Stimulated activated naive CD8-positive, alpha-beta T cell treated with anti-CD3 and anti-CD28 coated beads, Interleukin-15, Interleukin-2, amounts not matched to agents 100 U/mL and 50 U/mL, for 24 hours (primary cell): ENCODE results near the gene MCM9.

Source experiments
- ATAC-seq: fragments of 150-1000 bp; cut with Tn5 transposase; one replicate; pipeline ENCODE4 v1.10.0; 2021
- DNase-seq: peaks from one replicate; pipeline ENCODE4 v3.0.0; 2021

MCM9 gene

GRCh38 chr6:118791499-118791898 is 143.5 kb downstream of the MCM9 start:
- ATAC-seq (peak; percentile 52), DNase-seq (no peak)

GRCh38 chr6:118789954-118790353 is 145.0 kb downstream of the MCM9 start:
- ATAC-seq, result no peak
- DNase-seq, result no peak

- DNase-seq (no peak), ATAC-seq (no peak)
These were observed 145.5 kb downstream of the MCM9 start for GRCh38 chr6:118789419-118789818.

GRCh38 chr6:118788702-118789101 is 146.3 kb downstream of the MCM9 start:
- ATAC-seq, result no peak
- no peak for DNase-seq

DNA sequence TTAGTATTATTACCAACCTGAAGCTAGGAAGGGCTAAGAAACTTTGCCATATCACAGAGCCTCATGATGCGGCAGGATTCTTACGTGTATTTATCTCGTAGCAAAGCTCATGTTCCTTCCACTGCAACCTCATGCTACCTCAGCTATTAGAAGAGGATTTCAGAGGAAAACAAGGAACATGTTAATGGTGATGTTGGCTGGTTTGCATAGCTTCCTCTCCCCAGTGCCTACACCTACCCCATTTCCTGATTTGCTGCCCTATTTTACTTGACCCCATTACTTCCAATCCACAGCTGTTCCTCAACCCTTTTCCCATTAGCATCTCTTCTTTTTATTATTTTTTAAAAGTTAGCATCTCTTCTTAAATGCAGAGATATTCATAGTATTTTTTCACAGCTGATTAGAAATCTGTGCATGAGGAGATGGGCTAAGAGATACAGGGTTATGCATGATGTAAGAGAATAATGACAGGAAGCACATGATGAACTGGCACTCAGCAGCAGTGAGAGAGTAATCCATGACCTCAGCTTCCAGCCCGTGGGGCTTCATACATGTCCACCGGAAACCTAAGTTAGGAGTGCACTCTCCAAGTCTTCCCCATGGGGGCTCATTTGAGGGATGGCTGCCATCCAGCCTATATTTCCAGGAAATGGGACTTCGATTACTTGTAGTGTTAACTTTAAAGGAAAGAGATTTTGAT is 147.1 kb downstream of the MCM9 start:
- ATAC-seq (no peak), DNase-seq (no peak)

GRCh38 chr6:118786596-118787453 is 148.1 kb downstream of the MCM9 start:
- ATAC-seq (no peak), DNase-seq (no peak)

DNA sequence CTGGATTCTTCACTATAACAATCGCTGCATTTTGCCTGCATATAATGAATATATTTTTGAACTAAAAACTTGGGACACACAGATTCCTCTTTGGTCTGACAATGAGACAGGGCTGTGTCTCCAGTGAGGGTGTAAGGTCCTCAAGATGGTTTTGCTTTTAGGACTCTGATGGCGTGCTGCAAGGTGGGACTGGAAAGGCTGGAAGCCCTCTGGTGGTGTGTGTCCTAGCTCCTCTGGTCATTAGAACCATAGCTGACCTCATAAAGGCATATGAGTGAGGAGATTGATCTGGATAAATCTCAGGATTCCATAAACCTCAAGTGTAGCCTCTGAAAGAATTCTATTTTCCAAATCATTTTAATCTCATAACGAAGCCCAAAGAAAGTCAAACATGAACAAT is 149.4 kb downstream of the MCM9 start:
- DNase-seq (no peak), ATAC-seq (no peak)

DNA sequence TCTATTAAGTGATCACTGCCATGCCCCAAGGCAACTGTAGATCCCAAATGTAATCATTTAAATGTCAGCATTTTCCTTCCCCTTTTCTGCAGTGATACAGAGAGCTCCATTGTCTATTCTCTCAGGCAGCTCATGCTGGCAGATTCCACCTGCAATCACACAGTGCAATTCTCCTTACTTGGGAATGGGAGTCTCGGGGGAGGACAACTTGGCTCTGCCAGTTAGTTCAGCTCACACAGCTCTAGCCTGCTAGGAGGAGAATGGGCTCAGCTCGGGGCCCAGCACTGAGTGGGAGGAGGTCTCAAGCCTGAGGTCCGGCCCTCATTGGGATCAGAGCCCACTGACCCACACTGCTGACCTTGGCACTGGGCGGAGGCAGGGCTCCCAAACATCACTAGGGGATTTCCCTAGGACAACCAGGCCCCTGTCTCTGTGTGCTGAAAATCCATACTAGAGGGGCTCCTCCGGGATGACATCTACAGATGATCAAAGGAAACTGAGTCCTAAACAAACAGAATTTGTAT is 150.3 kb downstream of the MCM9 start:
- DNase-seq, result no peak
- no peak for ATAC-seq

- ATAC-seq, result no peak
- no peak for DNase-seq
These were observed 150.9 kb downstream of the MCM9 start for GRCh38 chr6:118783931-118784550.

DNA sequence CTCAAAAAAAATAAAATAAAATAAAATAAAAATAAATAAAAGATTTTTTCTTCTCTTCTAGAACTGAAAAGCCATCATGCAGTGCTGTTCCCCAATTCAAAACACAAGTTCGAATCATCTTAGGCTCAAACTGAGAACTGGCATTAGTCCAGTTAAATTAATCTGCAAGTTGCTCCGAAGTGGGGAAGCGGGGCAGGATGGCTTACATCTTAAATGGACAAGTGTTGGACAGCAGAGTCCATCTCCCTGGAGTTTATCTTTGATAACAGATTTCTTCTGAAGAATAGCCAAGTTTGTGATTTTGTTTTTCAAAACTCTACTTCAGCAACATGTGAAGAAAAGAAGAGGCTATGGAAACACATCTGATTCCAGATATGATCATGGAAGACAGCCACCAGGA is 152.3 kb downstream of the MCM9 start:
- ATAC-seq (no peak), DNase-seq (no peak)

GRCh38 chr6:118781897-118782296 is 153.1 kb downstream of the MCM9 start:
- ATAC-seq, result no peak
- DNase-seq, result no peak

- no peak for ATAC-seq
These were observed 154.3 kb downstream of the MCM9 start for GRCh38 chr6:118780668-118781067.

GRCh38 chr6:118776607-118777549 is 158.1 kb downstream of the MCM9 start:
- DNase-seq (peak; percentile 66), ATAC-seq (peak; percentile 85)

More at GRCh38 chr6:118780668-118781067, 154.3 kb downstream of the MCM9 start:
- no peak for DNase-seq

DNA sequence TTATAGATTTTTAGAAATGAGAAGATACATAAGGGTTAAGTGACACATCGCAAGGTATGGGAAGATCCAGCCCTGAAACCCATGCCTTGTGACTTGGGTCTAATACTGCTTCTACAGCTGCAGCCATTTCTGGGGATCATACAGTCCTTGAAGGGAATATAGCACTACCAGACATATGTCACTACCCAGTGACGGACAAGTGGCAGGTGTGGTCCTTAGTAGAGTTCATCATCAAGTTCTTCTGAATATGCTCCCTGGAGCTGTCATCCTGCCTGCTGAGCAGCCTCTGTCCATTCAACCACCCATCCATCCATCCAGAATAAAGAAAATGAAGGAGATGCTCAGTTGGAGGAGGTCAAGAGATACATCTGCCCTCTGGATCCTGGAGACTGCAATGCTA is 159.6 kb downstream of the MCM9 start:
- DNase-seq, result no peak
- no peak for ATAC-seq

DNA sequence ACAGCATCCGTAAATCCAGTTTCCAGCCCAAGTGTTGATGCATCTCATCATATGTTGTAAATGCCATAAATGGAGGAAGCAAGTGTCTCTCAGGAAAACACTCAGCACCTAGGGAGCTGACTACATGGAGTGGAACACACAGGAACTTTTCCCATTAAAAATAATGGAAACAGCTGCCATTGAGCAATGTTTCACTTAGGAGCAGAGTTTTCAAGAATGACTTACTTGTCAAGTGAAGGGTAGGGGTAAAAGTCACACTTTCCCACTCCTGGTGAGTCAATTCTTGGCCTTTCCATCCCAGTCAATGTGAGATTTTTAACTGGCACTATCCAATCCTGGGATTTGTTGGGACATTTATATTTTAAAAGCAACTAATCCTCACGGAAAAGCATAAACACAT is 160.4 kb downstream of the MCM9 start:
- no peak for ATAC-seq

DNA sequence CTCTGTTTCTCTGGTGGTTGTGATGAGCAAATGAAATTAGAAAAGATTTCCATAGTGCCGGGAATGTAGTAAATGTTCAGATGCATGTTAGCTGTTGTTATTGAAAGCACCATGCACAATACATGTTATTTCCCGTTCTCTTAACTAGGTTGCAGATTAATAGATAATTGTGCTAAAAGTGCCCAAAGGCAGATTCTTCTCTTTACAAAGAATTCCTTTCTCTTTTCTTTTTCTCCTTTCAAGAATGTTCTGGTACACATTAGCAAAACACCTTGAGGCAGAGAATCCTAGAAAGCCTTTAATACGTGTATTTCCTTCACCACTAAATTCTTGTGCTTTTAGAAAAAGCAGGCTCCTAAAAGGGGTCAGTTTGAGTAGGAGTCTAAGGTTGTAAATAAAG is 162.1 kb downstream of the MCM9 start:
- no peak for DNase-seq
- ATAC-seq, result no peak

More for the DNA sequence above, 160.4 kb downstream of the MCM9 start:
- no peak for DNase-seq

DNA sequence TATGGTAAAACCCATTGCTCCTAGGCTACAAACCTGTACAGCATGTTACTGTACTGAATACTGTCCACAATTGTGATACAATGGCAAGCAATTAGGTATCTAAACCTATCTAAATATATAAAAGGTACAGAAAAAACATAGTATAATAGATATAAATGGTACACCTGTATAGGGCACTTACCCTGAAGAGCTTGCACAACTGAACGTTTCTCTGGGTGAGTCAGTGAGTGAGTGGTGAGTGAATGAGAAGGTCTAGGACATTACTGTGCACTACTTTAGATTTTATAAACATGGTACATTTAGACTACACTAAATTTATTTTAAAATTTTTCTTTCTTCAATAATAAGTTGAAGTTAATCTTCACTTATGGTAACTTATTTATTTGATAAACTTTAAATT is 163.7 kb downstream of the MCM9 start:
- no peak for ATAC-seq
- DNase-seq, result no peak

- ATAC-seq (no peak), DNase-seq (no peak)
These were observed 164.1 kb downstream of the MCM9 start for GRCh38 chr6:118770835-118771234.

DNA sequence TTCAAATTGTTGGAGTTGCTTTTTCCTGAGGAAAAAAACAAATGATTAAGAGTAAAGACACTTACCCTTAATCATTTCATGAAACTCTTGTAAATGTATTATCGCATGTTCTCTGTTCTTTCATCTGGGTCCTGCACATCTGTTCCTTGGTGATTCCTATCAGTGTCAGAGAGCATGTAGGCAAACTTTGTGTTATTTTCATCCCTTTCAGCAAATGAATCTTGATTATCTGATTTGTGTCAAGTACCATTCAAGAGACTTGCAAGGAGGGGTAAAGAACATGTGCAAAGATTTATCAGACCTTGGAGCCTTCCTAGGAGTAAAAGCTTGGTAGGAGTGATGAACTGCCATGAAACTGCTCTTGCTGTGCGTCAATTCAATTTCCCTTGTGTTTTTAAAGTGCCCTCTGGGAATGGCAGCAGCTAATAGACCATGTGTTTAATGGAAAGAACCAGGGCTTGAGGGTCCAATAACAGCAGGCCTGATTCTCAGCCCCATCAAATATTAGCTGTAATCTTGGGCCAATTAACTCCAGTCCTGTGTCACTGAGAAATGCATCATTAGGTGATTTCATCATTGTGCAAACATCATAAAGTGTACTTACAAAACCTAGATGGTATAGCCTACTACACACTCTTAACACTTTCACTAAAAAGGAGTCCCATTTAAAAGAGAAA is 164.7 kb downstream of the MCM9 start:
- no peak for DNase-seq
- ATAC-seq, result no peak

GRCh38 chr6:118768904-118769325 is 166.0 kb downstream of the MCM9 start:
- DNase-seq (peak; percentile 17), ATAC-seq (peak; percentile 80)

- no peak for ATAC-seq
- DNase-seq, result no peak
These were observed 166.5 kb downstream of the MCM9 start for GRCh38 chr6:118768441-118768840.
